ENCODE measurements around the gene DNAH8.

GRCh38 chr6:38673397-38674165 is 41.5 kb upstream of the DNAH8 start:
- no peak for TF ChIP-seq CTCF (IDR thresholded peaks at IDR 0.05 in 8 of 11, conservative IDR thresholded peaks at IDR 0.05 in 3 of 11)
- TF ChIP-seq POLR2A (IDR thresholded peaks at IDR 0.05) = no peak

Measured in spleen (tissue), 7 donors.